ENCODE data around the gene ARHGEF4.

ARHGEF4 gene

DNA sequence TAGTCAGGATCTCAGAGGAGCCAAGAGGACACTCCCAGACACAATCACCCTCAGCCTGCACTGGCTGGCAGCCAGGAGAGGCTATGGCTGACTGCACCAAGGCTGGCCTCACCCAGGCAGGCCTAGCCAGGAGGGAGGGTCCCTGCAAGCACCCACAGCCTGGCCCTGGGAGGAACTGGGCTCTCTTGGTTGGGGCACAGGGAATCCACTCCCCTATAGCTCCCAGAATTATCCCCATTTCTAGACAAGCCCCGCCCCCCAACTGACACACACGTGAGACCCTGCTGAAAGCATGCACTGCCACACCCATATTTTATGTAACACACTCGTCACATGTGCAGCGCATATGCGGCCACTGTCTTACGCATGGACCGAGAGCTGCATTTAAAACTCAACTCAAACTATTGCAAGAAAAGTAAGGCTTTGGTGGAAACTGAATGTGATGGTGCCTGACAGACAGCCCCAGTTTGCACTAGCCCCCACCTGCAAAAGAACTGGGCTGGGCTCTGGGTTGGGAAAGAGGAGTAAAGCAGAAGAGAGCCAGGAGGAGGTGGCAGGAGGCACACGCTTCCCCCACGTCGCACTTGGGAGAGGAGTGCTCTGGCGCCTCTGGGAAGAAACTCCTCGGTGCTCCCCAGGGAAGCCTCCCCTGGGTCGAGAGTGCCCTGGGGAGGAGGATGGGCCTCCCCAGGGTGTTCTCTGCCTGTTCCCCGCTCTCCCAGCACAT lies 28.9 kb upstream of the ARHGEF4 start:
- no peak overlapping the region for H3K4me3 ChIP-seq (ENCODE audit: low read depth, low read length)
- no peak for DNase-seq (ENCODE audit: low read depth)
- TF ChIP-seq, protein P1, sequence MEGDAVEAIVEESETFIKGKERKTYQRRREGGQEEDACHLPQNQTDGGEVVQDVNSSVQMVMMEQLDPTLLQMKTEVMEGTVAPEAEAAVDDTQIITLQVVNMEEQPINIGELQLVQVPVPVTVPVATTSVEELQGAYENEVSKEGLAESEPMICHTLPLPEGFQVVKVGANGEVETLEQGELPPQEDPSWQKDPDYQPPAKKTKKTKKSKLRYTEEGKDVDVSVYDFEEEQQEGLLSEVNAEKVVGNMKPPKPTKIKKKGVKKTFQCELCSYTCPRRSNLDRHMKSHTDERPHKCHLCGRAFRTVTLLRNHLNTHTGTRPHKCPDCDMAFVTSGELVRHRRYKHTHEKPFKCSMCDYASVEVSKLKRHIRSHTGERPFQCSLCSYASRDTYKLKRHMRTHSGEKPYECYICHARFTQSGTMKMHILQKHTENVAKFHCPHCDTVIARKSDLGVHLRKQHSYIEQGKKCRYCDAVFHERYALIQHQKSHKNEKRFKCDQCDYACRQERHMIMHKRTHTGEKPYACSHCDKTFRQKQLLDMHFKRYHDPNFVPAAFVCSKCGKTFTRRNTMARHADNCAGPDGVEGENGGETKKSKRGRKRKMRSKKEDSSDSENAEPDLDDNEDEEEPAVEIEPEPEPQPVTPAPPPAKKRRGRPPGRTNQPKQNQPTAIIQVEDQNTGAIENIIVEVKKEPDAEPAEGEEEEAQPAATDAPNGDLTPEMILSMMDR (IDR thresholded peaks at IDR 0.05; ENCODE audit: insufficient read depth, low read depth, low read length, missing control alignments): no peak

DNA sequence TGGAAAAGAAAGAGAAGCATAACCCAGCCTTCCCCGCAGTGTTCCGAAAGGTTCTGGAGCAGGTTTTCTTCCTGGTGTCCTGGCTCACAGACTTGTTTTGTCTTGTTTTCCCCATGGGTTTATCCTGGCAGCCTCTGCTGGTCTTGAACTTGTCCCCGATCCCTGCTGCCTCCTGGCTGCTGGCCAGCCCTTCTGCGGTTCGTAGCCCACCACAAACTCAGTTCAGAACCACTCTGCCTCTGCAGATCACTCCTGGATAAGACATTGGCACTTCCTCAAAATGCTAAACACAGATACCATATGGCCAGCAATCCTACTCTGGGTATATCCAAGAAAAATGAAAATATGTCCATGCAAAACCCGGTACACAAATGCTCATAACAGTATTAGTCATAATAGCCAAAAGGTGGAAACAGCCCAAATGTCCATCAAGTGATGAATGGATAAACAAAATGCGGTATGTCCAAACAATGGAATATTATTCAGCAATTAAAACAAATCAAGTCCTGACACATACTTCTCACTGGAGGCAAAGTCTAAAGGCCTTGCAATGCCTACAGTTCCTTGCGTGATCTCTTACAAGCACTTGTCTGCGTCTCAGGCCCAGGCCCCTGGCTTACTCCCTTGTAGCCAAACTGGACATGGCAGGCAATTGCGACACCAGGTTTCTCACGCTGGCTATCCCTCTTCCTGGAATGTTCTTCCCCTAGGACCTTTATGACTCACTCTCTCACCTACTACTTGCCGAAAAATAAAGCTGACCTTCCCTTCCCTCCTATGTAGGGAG lies 28.0 kb upstream of the ARHGEF4 start:
- TF ChIP-seq, protein P1 (IDR thresholded peaks at IDR 0.05; ENCODE audit: insufficient read depth, low read depth, low read length, missing control alignments): no peak
- DNase-seq (ENCODE audit: low read depth): no peak
- H3K4me3 ChIP-seq (ENCODE audit: low read depth, low read length): no peak overlapping the region

DNA sequence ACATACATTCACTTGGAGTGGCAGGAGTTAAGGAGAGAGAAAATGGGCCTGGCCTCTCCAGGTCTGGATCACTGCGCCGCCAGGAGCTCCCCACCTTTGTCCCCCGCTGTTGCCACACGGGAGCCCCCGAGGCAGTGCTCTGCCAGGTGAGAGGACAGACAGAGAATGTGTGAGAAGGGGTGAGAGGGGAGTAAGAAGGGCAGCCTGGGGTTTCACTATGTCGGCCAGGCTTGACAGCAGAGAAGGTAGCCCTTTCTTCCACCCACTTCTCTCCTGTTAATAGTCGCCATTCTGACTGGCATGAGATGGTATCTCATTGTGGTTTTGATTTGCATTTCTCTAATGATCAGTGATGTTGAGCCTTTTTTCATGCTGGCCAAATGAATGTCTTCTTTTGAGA lies 26.2 kb upstream of the ARHGEF4 start:
- H3K4me3 ChIP-seq (ENCODE audit: low read depth, low read length): no peak overlapping the region
- TF ChIP-seq, protein P1 (IDR thresholded peaks at IDR 0.05; ENCODE audit: insufficient read depth, low read depth, low read length, missing control alignments): no peak
- DNase-seq (ENCODE audit: low read depth): no peak

DNA sequence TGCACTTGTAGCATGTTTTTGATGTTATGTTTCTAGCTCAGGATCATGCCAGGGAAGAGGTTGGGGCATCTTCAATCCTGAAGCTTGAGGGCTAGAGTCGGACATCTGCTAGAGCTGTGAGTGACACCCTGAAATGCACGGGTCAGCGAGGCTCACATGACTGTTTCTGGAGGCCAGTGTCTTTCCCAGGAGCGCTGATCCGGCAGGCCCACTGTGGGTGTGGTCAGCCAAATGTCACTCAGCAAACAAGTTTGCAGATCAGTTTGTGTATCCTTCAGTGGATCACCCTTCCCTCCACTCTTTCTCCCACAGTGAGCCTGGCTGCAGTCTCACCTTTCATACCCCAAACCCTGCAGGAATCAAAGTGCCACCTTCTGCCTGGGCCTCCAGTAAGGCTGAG lies 23.0 kb upstream of the ARHGEF4 start:
- TF ChIP-seq, protein P1 (IDR thresholded peaks at IDR 0.05; ENCODE audit: insufficient read depth, low read depth, low read length, missing control alignments): no peak
- DNase-seq (ENCODE audit: low read depth): no peak
- no peak overlapping the region for H3K4me3 ChIP-seq (ENCODE audit: low read depth, low read length)

DNA sequence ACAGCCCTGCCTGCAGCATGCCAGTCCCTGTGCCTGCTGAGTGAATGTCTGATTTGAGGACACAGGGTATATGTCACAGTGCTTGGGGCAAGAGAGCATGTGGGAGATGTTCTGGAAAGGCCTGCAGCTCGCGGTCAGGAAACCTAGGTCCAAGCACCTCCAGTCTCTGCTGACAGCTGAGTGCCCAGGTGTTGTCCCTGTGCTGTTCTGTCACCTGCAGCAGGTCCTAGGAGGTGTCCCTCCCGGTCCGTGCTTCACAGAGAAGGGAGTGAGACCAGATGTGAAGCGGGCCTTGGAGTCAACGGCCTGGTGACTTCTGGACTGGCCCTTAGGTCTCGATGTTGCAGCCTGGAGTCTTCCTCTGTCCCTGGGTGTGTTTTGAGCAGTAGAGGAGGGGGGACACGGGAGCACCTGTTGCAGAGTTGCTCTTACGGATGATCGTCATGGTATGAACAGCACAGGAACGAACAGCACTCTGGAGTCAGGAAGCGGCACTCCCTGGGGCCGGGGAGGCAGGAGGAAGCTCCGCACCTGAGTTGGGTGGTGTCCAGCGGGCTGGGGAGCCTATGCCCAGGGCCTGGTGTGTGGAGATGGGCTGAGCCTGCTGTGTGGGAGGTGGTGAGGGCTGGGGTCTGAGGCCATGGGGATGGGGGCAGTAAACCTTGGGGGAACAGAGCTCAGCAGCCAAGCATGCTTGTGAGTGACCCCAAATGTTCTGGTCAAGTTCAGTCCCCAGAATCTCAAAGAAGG lies 21.6 kb upstream of the ARHGEF4 start:
- no peak overlapping the region for H3K4me3 ChIP-seq (ENCODE audit: low read depth, low read length)
- DNase-seq (ENCODE audit: low read depth): peak; percentile 0
- TF ChIP-seq, protein P1 (IDR thresholded peaks at IDR 0.05; ENCODE audit: insufficient read depth, low read depth, low read length, missing control alignments): no peak

DNA sequence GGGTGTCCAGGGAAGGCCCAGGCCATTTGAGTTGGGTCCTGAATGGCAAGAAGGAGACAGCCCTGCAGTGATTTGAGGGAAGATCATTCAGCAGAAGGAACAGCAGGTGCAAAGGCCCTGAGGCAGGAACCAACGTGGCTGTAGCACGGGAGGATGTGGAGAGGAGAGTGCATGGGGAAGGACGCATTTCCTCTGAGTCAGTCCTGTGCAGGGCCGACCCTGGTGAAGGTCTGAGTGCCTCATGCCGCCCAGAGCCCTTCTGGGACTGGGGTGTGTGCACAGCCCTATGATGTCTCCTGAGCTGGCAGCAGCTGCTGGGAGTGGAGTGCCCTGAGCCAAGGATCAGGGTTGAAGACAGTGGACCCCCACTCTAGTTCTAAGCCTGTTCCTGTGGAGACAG lies 17.9 kb upstream of the ARHGEF4 start:
- TF ChIP-seq, protein P1 (IDR thresholded peaks at IDR 0.05; ENCODE audit: insufficient read depth, low read depth, low read length, missing control alignments): no peak
- H3K4me3 ChIP-seq (ENCODE audit: low read depth, low read length): no peak overlapping the region
- no peak for DNase-seq (ENCODE audit: low read depth)
